GM04503 (cell line): ENCODE results near the gene KATNAL2.
"Not testable (repeated sequence)": the region's sequence is repeated elsewhere in the genome, so short reads cannot be mapped to it uniquely, and the experiment has no call there.

ENCODE experiments used
- DNase-seq: peaks from one replicate; pipeline ENCODE4 v3.0.0-alpha.2; 2012; ENCODE audit warnings: low read depth

KATNAL2 gene

DNA sequence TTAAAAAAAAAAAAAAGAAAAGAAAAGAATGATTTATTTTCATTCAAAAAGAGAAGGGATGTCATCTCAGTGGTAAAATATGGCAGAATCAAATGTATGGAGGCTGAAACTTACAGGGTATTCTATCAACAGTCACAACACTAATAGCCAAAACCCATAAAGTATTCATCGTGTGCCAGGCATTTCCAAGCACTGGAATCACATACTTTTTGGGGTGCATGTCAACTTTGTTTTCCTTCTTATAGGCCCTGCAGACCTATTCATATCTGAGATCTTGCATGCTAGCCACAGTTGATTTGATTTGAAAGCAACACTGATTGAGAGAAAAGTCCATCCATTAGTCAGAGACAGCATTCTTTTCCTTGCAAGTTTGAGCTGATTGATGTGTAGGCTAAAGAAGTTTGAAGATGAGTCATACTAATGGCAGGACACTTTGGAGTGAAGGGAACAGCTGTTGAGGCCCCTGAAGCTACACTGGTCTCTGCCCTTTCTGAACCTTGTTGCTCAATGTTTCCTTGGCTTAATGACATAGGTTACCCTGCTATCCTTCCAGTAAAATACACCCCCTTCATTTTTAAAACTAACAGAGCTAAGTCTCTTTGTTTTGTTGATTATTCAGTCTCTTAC, 22.0 kb downstream of the KATNAL2 start:
- DNase-seq: peak; percentile 70

DNA sequence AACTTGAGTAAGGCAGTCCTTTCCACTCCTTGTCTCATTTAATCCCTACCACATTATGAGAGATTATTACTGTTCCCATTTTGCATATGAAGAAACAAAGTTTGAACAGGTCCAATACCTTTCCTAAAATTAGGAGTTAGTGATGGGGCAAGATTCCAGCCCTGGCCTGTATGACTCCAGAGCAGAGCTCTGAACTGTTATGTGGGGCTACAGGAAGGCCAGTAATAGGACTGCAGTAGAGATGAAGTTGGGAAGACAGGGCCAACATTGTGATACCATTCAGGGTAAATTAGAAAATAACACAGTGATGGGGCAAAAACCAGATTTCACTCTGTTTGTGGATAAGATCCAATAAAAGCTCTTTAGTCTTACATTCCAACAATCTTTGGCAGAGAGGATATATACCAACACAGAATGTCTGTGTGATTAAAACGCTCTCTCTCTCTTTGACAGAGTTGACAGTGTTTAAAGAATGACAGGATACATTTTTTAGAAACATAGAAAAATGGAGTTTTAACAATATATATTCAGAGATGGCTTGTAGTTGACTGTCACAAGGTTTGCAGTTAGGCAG, 22.7 kb downstream of the KATNAL2 start:
- no peak for DNase-seq

DNA sequence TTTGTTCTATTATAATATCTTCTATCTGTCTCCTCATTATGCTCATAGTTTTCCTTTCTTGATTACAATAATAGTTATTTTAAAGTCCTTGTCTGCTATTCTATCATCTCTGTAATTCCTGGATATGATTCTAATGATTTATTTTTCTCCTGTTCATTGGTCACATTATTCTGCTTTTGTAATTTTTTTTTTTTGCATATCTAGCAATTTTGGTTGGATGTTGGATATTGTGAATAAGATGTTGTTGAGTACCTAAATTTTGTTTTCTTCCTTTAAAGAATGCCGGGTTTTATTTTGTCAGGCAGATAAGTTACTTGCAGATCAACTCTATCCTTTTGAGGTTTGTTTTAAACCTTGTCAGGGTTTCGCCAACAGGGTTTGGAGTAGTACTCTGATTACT, 25.2 kb downstream of the KATNAL2 start:
- no peak for DNase-seq

DNA sequence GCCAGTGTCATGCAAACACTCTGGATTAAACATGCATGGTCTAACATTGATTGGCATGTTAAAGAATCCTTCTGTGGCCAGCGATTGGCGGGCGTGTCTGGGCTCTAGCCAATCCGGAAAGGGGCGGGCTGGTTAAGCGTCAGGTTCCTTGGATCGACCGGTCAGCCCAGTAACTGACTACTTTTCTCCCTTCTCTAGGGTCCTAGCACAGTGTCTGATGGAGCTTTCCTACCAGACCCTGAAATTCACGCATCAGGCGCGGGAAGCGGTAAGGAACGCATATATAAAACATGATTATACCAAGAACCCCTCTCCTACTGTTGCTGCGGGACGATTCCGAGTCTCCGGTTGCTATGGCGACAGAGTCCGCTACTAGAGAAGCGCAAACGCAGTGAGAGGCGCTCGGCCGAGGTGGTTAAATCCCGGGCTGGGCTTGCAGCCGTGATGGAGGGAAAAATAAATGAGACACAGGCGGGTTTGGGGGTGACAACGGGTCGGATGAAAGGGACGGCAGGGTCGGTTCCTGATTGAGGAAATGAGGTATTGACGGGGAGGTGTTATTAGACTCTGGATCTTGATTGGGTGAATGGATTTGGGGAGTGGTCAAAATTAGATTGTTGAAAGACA, 29.4 kb downstream of the KATNAL2 start:
- no peak for DNase-seq

DNA sequence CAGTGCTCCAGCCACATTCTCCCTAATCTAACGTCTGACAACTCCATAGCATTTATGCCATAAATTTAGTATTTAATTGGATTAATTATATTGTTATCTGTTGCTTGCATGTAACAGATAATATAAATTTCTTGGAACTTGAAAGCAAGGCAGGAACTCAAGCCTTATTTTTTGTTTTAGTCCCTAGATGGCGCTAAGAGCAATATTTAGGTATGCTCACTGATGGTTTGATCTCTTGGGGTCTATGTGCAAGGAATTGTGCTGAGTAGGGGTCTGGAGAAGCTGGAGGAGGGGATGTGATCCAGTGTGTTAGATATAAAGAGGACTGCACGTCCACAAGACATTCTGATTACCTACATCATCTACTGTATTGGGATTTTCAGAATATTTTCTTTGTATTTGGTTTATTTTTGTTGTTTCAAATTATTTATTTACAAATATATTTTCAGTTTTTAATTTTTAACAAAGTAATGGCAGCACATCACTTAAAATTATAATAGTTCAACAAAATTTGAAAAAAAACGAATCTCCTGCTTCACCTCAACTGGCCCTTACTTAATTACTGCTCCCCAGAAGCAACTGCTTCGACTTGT, 32.8 kb downstream of the KATNAL2 start:
- no peak for DNase-seq

DNA sequence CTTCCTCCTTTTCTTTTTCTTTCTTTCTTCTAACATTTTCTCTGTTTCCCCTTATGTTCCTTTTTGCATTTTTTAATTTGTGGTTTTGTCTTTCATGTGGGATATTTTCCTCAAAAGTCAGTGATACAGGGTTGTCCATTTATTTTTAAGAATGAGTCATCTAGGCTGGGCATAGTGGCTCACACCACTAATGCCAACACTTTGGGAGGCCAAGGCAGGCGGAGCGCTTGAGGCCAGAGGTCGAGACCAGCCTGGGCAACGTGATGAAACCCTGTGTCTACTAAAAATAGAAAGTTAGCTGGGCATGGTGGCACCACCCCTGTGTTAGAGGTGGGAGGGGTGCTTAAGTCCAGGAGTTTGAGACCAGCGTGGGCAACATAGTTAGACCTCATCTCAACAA, 35.8 kb downstream of the KATNAL2 start:
- DNase-seq: no peak

DNA sequence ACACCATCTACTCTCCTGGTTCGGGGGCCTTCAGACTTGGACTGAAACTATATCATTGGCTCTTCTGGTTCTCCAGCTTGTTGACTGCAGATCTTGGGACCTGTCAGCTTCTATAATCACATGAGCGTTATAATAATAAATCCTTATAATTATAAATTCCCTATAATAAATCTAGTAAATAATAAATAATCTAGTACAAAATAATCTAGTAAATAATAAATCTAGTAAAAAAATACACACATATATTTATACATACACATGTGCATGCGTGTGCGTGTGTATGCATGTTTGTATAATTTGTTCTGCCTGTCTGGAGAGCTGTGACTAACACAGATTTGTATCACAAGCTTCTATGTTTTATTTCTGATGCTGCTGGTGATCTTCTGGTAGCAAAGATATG, 40.8 kb downstream of the KATNAL2 start:
- DNase-seq: no peak

DNA sequence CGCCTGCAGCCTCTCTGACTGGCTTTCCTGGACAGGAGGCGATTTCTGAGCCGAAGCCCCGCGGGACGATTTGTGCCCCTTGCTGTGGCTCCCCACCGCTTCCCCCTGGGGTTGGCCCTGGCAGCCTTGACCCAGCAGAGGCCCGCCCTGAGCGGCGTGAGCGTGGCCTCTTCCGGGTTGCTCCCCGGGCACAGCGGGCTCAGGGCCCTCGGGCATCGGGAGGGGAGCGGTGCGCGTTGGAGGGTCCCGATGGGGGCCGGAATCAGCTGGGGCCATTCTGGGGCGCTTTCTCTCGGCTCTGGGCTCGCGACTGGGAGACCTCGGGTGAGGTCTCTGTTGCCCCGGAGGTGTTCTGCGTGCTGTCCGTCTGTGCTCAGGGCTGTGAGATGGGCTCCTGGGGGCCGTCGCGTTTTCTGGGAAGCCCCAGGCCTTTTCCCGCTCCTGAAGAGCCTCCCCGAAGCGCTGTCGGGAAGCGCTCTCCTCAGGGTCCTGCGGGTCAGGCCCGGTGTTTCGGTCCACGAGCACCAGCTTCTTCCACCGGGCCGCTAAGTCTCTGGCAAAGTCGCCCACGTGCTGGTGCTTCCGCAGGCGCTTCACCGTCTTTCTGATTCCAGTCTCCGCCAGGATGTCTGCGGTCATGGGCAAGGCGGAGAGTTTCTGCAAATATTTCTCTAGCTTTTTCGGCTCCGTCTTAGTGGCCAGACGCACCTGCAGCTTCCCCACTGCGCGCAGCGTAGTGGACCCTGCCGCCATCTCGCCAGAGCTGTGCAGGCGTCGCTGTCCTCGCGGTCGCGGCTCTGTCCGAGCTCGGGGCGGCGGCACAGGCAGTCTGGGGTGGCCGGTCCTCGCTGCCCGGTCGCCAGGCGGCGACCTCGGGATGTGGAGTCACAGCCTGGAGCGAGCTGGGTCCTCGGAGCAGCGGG, 46.5 kb downstream of the KATNAL2 start:
- DNase-seq: not testable (repeated sequence)

DNA sequence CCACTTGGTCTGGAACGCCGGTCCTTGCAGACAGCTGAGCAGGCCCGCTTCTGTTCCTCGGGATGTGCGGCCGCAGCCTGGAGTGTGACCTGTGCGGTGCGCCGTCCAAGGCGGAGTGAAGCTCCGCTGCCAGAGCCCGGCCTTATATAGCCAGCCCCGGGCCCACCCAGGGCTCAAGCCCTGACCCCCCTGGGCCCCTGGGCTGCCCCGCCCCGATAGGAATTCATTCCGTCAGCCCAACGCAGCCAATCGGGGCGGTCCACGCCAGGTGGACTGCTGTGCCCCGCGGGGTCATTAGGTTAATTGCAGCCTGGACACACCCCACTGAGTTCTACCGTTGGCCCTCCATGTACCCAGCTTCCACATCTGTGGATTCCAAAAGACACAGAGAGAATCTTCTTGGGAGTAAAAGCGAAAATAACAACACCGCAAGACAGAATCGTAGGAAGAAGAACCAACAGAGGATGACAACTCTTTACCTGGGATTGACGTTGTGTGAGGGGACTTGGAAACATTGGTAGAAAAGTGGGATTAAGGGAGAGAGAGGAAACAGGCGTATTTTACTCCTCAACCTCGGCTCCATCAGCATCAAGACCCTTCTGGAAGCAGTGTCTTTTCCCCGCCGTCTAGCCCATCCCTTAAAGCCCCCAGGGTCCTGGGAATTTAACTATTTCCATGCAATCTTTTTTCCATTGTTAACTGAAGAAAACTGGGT, 47.3 kb downstream of the KATNAL2 start:
- DNase-seq: not testable (repeated sequence)

DNA sequence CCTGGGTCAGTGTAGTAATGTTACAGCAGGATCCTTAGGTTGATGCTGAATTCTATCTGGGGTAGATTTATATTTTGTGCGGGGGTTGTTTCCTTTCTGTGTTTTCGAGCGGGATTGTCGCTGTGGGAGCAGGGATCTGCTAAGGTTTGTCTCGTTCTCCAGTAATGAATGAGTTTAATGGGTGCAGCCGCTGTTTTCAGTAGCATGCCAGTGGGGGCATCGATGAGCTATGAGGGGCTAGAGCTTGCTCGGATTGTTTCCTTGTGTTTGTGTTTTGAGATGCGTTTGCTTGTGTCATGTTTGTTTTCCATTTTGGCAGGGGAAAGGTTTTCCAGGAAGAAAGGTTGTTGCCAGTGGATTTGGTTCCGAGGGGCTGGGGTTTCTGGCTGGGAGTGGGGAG, 48.9 kb downstream of the KATNAL2 start:
- not testable (repeated sequence) for DNase-seq

DNA sequence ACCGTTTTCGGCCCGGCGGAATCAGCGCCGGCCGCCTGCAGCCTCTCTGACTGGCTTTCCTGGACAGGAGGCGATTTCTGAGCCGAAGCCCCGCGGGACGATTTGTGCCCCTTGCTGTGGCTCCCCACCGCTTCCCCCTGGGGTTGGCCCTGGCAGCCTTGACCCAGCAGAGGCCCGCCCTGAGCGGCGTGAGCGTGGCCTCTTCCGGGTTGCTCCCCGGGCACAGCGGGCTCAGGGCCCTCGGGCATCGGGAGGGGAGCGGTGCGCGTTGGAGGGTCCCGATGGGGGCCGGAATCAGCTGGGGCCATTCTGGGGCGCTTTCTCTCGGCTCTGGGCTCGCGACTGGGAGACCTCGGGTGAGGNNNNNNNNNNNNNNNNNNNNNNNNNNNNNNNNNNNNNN, 52.1 kb downstream of the KATNAL2 start:
- DNase-seq: not testable (repeated sequence)

DNA sequence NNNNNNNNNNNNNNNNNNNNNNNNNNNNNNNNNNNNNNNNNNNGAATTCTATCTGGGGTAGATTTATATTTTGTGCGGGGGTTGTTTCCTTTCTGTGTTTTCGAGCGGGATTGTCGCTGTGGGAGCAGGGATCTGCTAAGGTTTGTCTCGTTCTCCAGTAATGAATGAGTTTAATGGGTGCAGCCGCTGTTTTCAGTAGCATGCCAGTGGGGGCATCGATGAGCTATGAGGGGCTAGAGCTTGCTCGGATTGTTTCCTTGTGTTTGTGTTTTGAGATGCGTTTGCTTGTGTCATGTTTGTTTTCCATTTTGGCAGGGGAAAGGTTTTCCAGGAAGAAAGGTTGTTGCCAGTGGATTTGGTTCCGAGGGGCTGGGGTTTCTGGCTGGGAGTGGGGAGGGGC, 102.5 kb downstream of the KATNAL2 start:
- DNase-seq: not testable (repeated sequence)

DNA sequence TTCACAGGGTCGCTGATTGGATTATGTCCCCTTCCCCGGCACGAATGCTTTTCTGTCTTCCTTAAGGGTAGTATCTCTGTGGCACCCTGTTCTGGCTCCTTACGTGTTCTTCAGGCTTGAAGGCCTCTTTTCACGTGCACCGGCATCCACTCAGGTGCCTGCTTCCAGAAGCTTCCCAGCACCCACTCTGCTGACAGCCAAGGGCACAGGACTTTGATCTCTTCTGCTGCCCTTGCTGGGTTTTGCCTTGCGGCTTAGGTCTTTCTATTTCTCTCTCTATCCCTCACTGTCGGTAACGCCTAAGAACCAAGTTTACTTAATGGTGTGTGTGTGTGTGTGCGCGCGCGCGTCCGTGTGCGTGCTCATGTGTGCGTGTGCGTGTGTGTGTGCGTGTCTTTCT, 103.4 kb downstream of the KATNAL2 start:
- DNase-seq: not testable (repeated sequence)

DNA sequence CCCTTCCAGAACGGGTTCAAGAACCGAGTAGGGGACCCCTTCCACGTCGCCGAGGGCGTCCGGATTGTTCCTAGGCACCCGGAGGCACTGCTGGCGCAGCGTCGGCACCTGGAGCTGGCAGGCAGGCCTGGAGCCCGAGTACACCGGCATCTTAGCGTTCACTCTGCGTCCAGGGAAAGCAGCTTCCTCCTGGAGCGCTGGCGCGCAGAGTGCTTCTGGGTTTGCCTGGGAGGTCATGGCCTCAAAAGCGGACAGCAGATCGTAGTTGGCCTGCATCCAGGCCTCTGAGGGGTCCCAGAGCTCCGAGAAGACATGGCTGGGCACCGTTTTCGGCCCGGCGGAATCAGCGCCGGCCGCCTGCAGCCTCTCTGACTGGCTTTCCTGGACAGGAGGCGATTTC, 105.4 kb downstream of the KATNAL2 start:
- DNase-seq: not testable (repeated sequence)

DNA sequence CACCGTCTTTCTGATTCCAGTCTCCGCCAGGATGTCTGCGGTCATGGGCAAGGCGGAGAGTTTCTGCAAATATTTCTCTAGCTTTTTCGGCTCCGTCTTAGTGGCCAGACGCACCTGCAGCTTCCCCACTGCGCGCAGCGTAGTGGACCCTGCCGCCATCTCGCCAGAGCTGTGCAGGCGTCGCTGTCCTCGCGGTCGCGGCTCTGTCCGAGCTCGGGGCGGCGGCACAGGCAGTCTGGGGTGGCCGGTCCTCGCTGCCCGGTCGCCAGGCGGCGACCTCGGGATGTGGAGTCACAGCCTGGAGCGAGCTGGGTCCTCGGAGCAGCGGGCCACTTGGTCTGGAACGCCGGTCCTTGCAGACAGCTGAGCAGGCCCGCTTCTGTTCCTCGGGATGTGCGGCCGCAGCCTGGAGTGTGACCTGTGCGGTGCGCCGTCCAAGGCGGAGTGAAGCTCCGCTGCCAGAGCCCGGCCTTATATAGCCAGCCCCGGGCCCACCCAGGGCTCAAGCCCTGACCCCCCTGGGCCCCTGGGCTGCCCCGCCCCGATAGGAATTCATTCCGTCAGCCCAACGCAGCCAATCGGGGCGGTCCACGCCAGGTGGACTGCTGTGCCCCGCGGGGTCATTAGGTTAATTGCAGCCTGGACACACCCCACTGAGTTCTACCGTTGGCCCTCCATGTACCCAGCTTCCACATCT, 106.5 kb downstream of the KATNAL2 start:
- DNase-seq: not testable (repeated sequence)

DNA sequence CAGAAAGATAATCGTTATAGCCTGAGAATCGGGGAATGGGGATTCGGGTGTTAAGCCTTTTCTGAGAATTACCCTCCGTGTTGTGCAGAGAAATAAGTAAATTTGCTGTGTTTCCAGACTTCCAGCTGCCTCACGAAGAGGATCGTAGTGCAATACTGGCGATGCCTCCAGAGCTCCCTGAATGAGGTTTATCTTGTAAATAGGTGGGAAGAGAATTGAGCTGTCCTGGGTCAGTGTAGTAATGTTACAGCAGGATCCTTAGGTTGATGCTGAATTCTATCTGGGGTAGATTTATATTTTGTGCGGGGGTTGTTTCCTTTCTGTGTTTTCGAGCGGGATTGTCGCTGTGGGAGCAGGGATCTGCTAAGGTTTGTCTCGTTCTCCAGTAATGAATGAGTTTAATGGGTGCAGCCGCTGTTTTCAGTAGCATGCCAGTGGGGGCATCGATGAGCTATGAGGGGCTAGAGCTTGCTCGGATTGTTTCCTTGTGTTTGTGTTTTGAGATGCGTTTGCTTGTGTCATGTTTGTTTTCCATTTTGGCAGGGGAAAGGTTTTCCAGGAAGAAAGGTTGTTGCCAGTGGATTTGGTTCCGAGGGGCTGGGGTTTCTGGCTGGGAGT, 108.3 kb downstream of the KATNAL2 start:
- not testable (repeated sequence) for DNase-seq

DNA sequence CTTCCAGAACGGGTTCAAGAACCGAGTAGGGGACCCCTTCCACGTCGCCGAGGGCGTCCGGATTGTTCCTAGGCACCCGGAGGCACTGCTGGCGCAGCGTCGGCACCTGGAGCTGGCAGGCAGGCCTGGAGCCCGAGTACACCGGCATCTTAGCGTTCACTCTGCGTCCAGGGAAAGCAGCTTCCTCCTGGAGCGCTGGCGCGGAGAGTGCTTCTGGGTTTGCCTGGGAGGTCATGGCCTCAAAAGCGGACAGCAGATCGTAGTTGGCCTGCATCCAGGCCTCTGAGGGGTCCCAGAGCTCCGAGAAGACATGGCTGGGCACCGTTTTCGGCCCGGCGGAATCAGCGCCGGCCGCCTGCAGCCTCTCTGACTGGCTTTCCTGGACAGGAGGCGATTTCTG, 111.3 kb downstream of the KATNAL2 start:
- DNase-seq: not testable (repeated sequence)

DNA sequence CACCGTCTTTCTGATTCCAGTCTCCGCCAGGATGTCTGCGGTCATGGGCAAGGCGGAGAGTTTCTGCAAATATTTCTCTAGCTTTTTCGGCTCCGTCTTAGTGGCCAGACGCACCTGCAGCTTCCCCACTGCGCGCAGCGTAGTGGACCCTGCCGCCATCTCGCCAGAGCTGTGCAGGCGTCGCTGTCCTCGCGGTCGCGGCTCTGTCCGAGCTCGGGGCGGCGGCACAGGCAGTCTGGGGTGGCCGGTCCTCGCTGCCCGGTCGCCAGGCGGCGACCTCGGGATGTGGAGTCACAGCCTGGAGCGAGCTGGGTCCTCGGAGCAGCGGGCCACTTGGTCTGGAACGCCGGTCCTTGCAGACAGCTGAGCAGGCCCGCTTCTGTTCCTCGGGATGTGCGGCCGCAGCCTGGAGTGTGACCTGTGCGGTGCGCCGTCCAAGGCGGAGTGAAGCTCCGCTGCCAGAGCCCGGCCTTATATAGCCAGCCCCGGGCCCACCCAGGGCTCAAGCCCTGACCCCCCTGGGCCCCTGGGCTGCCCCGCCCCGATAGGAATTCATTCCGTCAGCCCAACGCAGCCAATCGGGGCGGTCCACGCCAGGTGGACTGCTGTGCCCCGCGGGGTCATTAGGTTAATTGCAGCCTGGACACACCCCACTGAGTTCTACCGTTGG, 112.4 kb downstream of the KATNAL2 start:
- DNase-seq: not testable (repeated sequence)

DNA sequence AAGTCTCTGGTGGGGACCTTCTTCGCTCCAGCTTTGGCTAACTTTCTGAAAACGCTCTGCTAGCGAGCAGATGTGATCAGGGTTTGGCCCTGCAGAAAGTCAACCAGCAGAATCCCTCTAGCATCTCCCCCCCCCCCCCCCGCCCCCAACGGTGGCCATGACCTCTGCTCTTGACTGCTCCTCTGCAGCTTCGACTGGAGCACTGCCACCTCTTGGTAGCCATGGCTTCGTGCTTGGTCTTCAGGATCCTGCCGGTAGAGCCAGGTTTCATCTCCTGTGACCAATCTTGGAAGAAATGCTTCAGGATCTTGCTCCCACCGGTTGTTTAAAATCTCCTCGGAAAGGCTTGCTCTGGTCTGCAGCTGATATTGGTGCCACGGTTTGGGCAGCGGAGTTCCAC, 113.5 kb downstream of the KATNAL2 start:
- DNase-seq: not testable (repeated sequence)

DNA sequence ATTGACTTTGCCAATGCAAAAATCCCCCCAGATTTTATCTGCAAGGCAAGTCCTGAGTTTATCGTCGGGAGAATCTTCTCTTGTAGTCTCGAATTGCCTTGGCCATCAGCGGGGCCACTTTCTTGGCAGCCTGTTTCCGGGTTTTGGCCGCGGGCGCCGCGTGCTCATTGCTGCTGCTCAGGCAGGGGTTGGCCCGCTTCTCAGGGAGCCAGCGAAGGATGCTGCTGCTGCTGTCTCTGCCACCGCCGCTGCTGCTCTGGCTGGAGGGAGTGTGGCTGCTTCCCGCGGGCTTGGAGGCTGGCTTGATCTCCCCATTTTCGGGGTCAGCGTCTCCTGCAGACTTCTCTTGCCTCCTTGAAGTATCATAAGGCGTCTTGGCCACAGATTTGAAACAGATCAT, 115.5 kb downstream of the KATNAL2 start:
- DNase-seq: no peak
